Parathyroid adenoma (tissue), 2 donors: Measurements from ENCODE around the gene PEPD.

ENCODE experiments used
- H2AFZ ChIP-seq: fragments of 300-600 bp; sonication (generic); one replicate; pipeline ENCODE4 v1.7.0; 2017; ENCODE audit warnings: antibody characterized with exemption, mild to moderate bottlenecking
- H3K27ac ChIP-seq: fragments of 300-600 bp; sonication (generic); one replicate; pipeline ENCODE4 v1.7.0; 2017
- H3K27me3 ChIP-seq: fragments of 300-600 bp; sonication (generic); one replicate; pipeline ENCODE4 v1.7.0; 2017; ENCODE audit warnings: low read length; ENCODE audit not compliant: control insufficient read depth, insufficient read depth
- H3K36me3 ChIP-seq: fragments of 300-600 bp; sonication (generic); one replicate; pipeline ENCODE4 v1.7.0; 2017; ENCODE audit warnings: low read length; ENCODE audit not compliant: control insufficient read depth, insufficient read depth
- H3K4me1 ChIP-seq: fragments of 300-600 bp; sonication (generic); one replicate; pipeline ENCODE4 v1.7.0; 2017; ENCODE audit warnings: control low read depth
- H3K4me2 ChIP-seq: fragments of 300-600 bp; sonication (generic); one replicate; pipeline ENCODE4 v1.7.0; 2017; ENCODE audit warnings: low read length
- H3K4me3 ChIP-seq: fragments of 300-600 bp; sonication (generic); one replicate; pipeline ENCODE4 v1.7.0; 2017; ENCODE audit warnings: low read depth, low read length
- H3K79me2 ChIP-seq: fragments of 300-600 bp; sonication (generic); one replicate; pipeline ENCODE4 v1.7.0; 2017; ENCODE audit warnings: control low read depth
- H3K9ac ChIP-seq: fragments of 300-600 bp; sonication (generic); one replicate; pipeline ENCODE4 v1.7.0; 2017; ENCODE audit warnings: mild to moderate bottlenecking
- H3K9me3 ChIP-seq: fragments of 300-600 bp; sonication (generic); one replicate; pipeline ENCODE4 v1.7.0; 2017; ENCODE audit warnings: low read length; ENCODE audit not compliant: control insufficient read depth
- TF ChIP-seq, protein P1 (sequence below): fragments of 300-600 bp; sonication (generic); IDR thresholded peaks from one replicate; pipeline ENCODE4 v1.7.0; 2017; ENCODE audit warnings: antibody characterized with exemption, mild to moderate bottlenecking
- donor health status: primary hyperparathyroidism.

The PEPD gene

DNA sequence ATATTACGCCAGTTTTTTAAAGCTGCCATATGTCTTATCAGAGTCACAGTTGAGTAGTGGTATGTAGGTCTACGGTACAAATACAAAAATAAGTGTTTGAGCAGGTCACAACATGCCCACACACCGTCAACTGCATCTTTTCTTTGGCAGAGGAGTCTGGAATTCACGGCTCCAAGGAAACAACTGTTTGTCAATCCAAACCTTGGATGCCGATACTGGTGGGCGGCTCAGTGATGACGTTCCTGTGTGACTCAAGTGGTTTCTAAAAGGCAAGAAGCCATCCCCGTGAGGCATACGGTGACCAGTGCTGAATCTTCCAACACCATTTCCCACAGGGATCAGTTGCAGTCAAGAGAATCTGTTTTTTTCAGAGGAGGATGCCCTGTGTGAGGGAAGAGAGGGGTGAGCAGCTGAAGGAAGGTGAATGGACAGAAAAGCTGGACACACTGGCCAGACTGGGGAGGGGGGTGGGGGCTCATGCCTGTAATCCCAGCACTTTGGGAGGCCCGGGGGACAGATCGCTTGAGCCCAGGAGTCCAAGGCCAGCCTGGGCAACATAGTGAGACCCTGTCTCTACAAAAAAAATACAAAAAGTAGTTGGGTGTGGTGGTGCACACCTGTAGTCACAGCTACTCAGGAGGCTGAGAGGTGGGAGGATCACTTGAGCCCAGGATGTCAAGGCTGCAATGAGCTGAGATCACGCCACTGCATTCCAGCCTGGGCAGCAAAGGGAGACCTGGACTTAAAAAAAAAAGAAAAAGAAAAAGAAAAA is 170.9 kb downstream of the PEPD start:
- Histone ChIP-seq H3K9me3 (no peaks in the 10 kb centered on the region), H3K9ac (no peak overlapping the region), H2AFZ (no peak overlapping the region), H3K79me2 (no peaks in the 10 kb centered on the region), H3K27me3 (no peaks in the 10 kb centered on the region), H3K27ac (no peak overlapping the region), H3K4me3 (no peak overlapping the region), H3K4me2 (no peak overlapping the region), H3K36me3 (no peaks in the 10 kb centered on the region), H3K4me1 (no peaks in the 10 kb centered on the region)
- TF ChIP-seq, protein P1, sequence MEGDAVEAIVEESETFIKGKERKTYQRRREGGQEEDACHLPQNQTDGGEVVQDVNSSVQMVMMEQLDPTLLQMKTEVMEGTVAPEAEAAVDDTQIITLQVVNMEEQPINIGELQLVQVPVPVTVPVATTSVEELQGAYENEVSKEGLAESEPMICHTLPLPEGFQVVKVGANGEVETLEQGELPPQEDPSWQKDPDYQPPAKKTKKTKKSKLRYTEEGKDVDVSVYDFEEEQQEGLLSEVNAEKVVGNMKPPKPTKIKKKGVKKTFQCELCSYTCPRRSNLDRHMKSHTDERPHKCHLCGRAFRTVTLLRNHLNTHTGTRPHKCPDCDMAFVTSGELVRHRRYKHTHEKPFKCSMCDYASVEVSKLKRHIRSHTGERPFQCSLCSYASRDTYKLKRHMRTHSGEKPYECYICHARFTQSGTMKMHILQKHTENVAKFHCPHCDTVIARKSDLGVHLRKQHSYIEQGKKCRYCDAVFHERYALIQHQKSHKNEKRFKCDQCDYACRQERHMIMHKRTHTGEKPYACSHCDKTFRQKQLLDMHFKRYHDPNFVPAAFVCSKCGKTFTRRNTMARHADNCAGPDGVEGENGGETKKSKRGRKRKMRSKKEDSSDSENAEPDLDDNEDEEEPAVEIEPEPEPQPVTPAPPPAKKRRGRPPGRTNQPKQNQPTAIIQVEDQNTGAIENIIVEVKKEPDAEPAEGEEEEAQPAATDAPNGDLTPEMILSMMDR, result no peak

DNA sequence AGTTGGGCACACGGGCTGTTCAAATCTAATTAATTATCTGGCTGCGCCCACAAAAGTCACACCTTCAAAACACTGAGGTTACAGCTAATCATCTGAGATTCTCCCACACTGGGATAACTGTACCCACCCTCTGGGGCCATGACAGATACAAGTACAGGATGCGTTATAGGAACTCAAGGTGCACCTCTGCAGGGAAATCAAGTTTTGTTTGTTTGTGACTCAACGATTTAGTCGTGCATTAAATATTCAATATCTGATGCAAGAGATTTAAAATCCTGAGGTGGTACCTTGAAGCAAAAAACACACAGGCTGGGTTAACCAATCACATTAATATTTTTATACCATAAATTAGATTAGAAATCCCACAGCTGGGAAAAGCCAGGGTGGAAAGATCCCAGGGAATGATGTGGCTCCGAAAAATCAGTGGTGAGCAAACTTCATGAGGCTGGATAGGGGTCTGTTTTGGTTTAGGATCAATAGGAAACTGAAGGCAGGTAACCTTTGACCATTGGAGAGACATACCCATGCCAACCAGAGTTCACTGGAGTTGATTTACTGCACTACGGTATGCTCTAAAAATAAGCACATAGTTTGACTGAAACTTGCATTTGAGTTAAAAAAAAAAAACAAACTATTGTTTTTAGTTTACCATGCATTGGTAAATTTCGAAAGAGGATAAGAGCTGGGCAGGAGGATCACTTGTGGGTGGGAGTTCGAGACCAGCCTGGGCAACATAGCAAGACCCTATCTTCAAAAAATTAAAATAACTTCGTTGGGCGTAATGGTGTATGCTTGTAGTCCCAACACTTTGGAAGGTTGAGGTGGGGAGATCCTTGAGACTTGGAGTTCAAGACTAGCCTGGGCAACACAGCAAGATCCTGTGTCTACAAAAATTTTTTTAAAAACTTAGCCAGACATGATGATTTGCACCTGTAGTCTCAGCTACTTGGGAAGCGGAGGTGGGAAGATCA is 172.0 kb downstream of the PEPD start:
- no peak overlapping the region for H3K4me3 ChIP-seq
- H3K79me2 ChIP-seq, result no peaks in the 10 kb centered on the region
- no peaks in the 10 kb centered on the region for H3K36me3 ChIP-seq
- no peak overlapping the region for H3K4me2 ChIP-seq
- no peaks in the 10 kb centered on the region for H3K4me1 ChIP-seq
- no peak overlapping the region for H2AFZ ChIP-seq
- no peaks in the 10 kb centered on the region for H3K27me3 ChIP-seq
- H3K27ac ChIP-seq, result no peak overlapping the region
- H3K9me3 ChIP-seq, result no peaks in the 10 kb centered on the region
- H3K9ac ChIP-seq, result no peak overlapping the region
- TF ChIP-seq, protein P1, result no peak

DNA sequence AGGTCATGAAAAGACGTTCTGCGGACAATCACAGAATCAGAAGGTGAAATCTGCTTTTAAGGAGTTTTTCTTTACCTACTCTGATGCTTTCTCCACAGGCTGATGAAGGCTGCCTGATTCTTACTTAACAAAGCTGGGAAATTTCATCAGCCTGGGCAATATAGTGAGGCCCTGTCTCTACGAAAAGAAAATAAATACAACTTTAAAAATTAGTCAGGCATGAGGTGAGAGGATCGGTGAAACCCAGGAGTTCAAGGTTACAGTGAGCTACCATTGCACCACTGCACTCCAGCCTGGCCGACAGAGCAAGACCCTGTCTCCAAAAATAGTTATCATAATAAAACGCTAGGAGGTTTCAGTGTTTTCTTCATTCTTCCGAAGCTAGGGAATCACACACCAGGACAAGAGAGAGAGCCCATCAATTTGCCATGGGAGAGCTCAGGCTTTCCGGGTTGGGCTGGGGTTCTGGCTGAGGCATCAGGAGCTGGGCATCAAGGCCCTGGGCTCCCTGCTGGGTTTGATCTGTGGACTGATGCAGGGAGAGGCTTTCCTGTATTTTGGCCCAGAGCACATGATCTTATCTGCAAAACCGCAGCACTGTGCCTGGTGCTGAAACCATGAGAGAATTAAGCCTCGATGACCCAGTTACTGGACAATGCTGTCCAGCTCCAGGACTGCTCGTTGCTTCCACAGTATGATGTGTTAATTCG is 173.1 kb downstream of the PEPD start:
- TF ChIP-seq, protein P1, result no peak
- Histone ChIP-seq H3K9me3 (no peaks in the 10 kb centered on the region), H3K4me2 (no peak overlapping the region), H3K27ac (no peak overlapping the region), H3K4me1 (no peaks in the 10 kb centered on the region), H3K9ac (no peak overlapping the region), H3K79me2 (no peaks in the 10 kb centered on the region), H3K27me3 (no peaks in the 10 kb centered on the region), H3K4me3 (no peak overlapping the region), H3K36me3 (no peaks in the 10 kb centered on the region), H2AFZ (no peak overlapping the region)

DNA sequence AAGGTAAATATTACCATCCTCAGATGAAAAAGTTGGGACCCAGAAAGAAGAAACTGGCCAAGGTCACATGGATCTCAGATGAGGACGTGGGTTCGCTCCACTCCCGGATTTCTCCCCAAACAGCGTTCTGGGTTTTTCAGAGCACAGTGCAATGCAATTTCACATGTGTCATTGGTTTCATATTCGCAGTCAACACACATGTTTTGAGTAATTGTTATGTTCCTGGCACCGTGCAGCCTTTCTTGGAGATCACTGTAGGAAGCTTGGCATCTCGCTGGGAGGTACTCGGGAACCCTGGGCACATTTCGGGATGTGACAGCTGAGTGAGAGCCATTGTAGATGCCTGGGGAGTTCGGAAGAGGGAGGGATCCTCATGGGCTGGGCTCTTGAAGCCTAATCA is 174.3 kb downstream of the PEPD start:
- no peaks in the 10 kb centered on the region for H3K4me1 ChIP-seq
- no peaks in the 10 kb centered on the region for H3K27me3 ChIP-seq
- no peak overlapping the region for H2AFZ ChIP-seq
- H3K9ac ChIP-seq, result no peak overlapping the region
- no peaks in the 10 kb centered on the region for H3K79me2 ChIP-seq
- TF ChIP-seq, protein P1, result no peak
- H3K36me3 ChIP-seq, result no peaks in the 10 kb centered on the region
- no peak overlapping the region for H3K4me3 ChIP-seq
- no peak overlapping the region for H3K4me2 ChIP-seq
- H3K9me3 ChIP-seq, result no peaks in the 10 kb centered on the region
- H3K27ac ChIP-seq, result no peak overlapping the region
